GM13977 (cell line): ENCODE data around the gene SHLD1.

Experiments
- DNase-seq: peaks from one replicate; pipeline ENCODE4 v3.0.0; 2012; ENCODE audit warnings: low spot score
- in situ Hi-C: fragments of 300-500 bp; cut with MboI; formaldehyde crosslinking; loops from one replicate; pipeline ENCODE4 v1.12.0; 2022; ENCODE audit warnings: low sequenced_read_pairs, low pct_unique_long_range_greater_than_20kb, mixed read lengths, inconsistent platforms; ENCODE audit not compliant: unreplicated experiment
- TF ChIP-seq, protein P1 (sequence below): IDR thresholded peaks from 2 replicates; pipeline ENCODE4 v1.5.1; 2012; ENCODE audit warnings: mild to moderate bottlenecking, control low read depth; ENCODE audit not compliant: insufficient read depth; ENCODE audit errors: extremely low read depth, missing control alignments

The SHLD1 gene

DNA sequence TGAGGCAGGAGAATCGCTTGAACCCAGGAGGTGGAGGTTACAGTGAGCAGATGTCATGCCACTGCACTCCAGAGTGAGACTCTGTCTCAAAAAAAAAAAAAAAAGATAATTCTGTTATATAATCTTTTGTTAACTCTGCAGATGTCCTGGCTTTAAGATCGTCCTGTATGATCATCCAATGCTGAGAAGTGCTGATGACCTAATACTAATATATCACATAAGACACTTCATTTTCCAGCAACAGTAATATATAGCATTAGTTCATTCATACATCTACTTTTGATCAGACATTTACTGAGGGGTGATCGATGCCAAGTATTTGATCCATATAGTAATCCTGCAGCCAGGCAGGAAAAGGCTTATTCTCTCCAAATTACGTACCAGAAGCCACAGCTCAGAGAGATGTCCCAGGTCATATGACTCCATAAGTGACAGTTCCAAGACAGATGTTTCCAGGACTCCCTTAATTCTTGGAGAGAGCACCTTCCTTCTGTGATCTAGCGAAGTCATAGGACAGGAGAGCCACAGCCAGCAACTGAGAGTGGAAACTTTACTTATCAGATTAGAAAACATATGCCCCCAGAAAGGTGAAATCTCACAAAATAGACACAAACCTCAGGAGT lies 60.7 kb downstream of the SHLD1 start:
- in situ Hi-C loops = no loop called here
- TF ChIP-seq, protein P1, sequence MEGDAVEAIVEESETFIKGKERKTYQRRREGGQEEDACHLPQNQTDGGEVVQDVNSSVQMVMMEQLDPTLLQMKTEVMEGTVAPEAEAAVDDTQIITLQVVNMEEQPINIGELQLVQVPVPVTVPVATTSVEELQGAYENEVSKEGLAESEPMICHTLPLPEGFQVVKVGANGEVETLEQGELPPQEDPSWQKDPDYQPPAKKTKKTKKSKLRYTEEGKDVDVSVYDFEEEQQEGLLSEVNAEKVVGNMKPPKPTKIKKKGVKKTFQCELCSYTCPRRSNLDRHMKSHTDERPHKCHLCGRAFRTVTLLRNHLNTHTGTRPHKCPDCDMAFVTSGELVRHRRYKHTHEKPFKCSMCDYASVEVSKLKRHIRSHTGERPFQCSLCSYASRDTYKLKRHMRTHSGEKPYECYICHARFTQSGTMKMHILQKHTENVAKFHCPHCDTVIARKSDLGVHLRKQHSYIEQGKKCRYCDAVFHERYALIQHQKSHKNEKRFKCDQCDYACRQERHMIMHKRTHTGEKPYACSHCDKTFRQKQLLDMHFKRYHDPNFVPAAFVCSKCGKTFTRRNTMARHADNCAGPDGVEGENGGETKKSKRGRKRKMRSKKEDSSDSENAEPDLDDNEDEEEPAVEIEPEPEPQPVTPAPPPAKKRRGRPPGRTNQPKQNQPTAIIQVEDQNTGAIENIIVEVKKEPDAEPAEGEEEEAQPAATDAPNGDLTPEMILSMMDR = no peak
- no peak for DNase-seq

DNA sequence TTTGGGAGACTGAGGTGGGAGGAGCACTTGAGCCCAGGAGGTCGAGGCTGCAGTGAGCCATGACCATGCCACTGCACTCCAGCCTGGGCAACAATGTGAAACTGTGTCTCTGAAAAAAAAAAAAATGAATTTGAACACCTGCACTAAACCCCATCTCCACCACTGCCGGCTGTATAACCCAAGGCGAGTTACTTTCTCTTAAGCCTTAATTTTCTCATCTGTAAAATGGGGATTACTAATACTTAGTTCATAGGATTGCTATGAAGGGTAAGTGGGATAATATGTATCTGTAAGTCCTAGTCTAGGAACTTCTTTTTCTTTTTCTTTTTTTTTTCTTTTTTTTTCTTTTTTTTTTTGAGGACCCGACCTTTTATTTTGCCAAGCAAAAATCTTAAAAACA lies 61.5 kb downstream of the SHLD1 start:
- in situ Hi-C loops = no loop called here
- no peak for DNase-seq
- TF ChIP-seq, protein P1 = no peak

DNA sequence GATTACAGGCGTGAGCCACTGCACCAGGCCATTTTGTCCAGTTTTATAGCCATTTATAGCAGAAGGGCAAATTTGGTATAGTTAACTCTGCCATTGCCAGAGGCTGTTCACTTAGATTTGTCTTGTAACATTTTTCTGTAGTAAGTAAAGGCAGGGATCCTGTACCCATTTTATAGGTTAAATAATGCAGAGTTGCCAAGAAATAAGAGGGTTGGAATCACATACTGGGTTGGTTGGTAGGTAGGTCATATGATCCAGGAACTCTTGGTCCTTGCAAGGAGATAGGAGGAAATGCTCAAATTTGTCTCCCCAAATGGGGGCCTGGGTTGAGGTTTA lies 68.1 kb downstream of the SHLD1 start:
- TF ChIP-seq, protein P1 = no peak
- DNase-seq = no peak
- in situ Hi-C loops = no loop called here

DNA sequence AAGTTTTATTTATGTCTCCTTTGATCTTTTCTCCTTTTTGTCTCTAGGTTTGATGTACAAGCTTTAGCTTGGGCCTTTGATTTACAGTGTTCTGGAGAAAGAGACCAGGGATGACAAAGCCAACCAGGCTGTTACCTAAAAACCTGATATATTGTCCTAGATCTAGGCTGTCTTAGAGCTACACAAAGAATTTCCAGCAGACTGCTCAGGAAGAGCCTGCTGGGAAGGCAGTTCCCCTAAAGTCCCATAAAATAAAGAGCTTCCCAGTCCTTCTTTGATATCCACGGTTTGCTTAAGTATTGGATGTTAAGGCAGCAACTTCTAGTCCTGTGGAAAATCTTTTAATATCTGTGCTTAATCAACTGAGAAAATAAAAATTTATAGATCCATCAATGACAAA lies 70.5 kb downstream of the SHLD1 start:
- in situ Hi-C loops = no loop called here
- TF ChIP-seq, protein P1 = no peak
- no peak for DNase-seq

DNA sequence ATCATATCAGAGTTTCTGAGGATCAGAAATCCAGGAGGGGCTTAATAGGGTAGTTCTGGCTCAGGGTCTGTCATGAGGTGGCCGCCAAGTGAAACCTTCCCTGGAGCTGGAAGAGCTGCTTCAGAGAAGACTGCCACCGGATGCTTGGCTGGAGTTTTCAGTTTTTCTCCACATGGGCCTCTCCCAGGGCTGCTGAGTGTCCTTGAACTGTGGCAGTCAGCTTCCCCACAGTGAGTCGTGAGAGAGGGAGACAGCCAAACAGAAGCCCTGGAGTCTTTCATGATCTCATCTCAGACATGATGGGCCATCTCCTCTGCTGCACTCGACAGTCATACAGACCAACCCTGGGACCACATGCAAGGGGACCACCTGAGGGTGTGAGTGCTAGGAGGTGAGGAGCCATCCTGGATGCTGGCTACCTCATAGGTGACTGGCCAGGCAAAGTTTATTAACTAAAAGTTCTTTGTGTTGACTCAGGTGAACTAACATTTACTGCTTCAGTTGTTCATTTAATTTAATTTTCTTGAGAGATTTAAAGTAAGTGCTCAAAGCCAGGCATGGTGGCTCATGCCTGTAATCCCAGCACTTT lies 71.5 kb downstream of the SHLD1 start:
- TF ChIP-seq, protein P1 = no peak
- in situ Hi-C loops = no loop called here

DNA sequence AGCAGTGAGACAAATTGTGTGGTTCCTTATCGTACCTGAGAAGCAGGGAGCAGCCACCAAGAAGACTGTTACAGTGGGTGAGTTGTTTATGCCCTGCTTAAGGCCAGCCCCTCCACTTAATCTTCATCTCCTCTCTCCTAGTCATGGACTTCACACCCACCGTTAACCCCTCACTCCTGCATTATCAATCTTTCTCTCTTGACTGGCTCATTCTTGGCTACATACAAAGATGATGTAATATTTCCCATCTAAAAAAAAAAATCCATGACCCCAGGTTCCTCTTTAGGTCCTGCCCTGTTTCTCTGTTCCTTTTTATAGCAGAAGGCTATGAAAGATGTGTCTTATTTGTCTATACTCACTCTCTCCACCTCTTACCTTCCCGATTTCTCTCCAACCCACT lies 72.4 kb downstream of the SHLD1 start:
- no peak for DNase-seq
- in situ Hi-C loops = no loop called here
- TF ChIP-seq, protein P1 = no peak

More for the DNA sequence above, 71.5 kb downstream of the SHLD1 start:
- no peak for DNase-seq
